Endothelial cell of hepatic sinusoid (primary cell): ENCODE data around the gene ZNF521.

Source experiments
- in situ Hi-C: cut with HindIII; loops from 2 replicates; pipeline ENCODE4 v1.10.0; 2017; ENCODE audit warnings: low sequenced_read_pairs

The ZNF521 gene

GRCh38 chr18:25089470-25089869, 262.5 kb downstream of the ZNF521 start:
- in situ Hi-C loops, result no loop called here

GRCh38 chr18:25086876-25087275, 265.1 kb downstream of the ZNF521 start:
- in situ Hi-C loops, result no loop called here

- in situ Hi-C loops, result no loop called here
Observed at GRCh38 chr18:25081001-25081400, 271.0 kb downstream of the ZNF521 start.

- in situ Hi-C loops, result no loop called here
Observed at GRCh38 chr18:25080211-25080610, 271.8 kb downstream of the ZNF521 start.

GRCh38 chr18:25077944-25078723, 273.8 kb downstream of the ZNF521 start:
- in situ Hi-C loops, result no loop called here

GRCh38 chr18:25077038-25077943, 274.7 kb downstream of the ZNF521 start:
- in situ Hi-C loops, result no loop called here

GRCh38 chr18:25075783-25076182, 276.2 kb downstream of the ZNF521 start:
- in situ Hi-C loops, result no loop called here

GRCh38 chr18:25075331-25075730, 276.6 kb downstream of the ZNF521 start:
- in situ Hi-C loops, result no loop called here

GRCh38 chr18:25074925-25075324, 277.0 kb downstream of the ZNF521 start:
- in situ Hi-C loops, result no loop called here

GRCh38 chr18:25072205-25072604, 279.8 kb downstream of the ZNF521 start:
- in situ Hi-C loops, result no loop called here

GRCh38 chr18:25067275-25068025, 284.5 kb downstream of the ZNF521 start:
- in situ Hi-C loops, result no loop called here

GRCh38 chr18:25066516-25066915, 285.4 kb downstream of the ZNF521 start:
- in situ Hi-C loops, result no loop called here

- in situ Hi-C loops, result no loop called here
Observed at GRCh38 chr18:25062720-25063119, 289.2 kb downstream of the ZNF521 start.

GRCh38 chr18:25061395-25061794, 290.6 kb downstream of the ZNF521 start:
- in situ Hi-C loops, result no loop called here

- in situ Hi-C loops, result no loop called here
Observed at GRCh38 chr18:25058521-25058920, 293.4 kb downstream of the ZNF521 start.

- in situ Hi-C loops, result no loop called here
Observed at GRCh38 chr18:25057491-25058050, 294.4 kb downstream of the ZNF521 start.

- in situ Hi-C loops, result no loop called here
Observed at GRCh38 chr18:25056429-25056828, 295.5 kb downstream of the ZNF521 start.

GRCh38 chr18:25055076-25055475, 296.9 kb downstream of the ZNF521 start:
- in situ Hi-C loops, result no loop called here

GRCh38 chr18:25053466-25053865, 298.5 kb downstream of the ZNF521 start:
- in situ Hi-C loops, result no loop called here

- in situ Hi-C loops, result no loop called here
Observed at GRCh38 chr18:25052511-25052921, 299.4 kb downstream of the ZNF521 start.

GRCh38 chr18:25050605-25051004, 301.4 kb downstream of the ZNF521 start:
- in situ Hi-C loops, result no loop called here
